Liver (tissue), 9 donors: ENCODE data around the gene PARD3B. TPM values are rescaled to one million over a fixed set of nuclear protein-coding genes. Genes with fewer than 3 reads are reported as not detected.

Experiments
- DNase-seq: peaks from one replicate; pipeline ENCODE4 v3.0.0-alpha.2; 2017; ENCODE audit warnings: low spot score
- H3K27ac ChIP-seq, 2 donors: one replicate each; pipeline ENCODE4 v1.7.0; 2013; ENCODE audit warnings: inconsistent platforms in 2 of 2, low read length in 2 of 2, control low read depth in 1 of 2, low read depth in 1 of 2, mild to moderate bottlenecking in 1 of 2
- H3K27me3 ChIP-seq, 4 donors: one replicate each; pipeline versions ENCODE4 v1.6.1 to v1.7.0; 2013; ENCODE audit warnings: low read length in 3 of 4, inconsistent platforms in 1 of 4, mild to moderate bottlenecking in 1 of 4, moderate library complexity in 1 of 4; ENCODE audit not compliant: control insufficient read depth in 4 of 4, insufficient read depth in 4 of 4
- H3K36me3 ChIP-seq, 4 donors: one replicate each; pipeline versions ENCODE4 v1.6.1 to v1.7.0; 2013; ENCODE audit warnings: low read length in 3 of 4, mild to moderate bottlenecking in 3 of 4, low read depth in 1 of 4, moderate library complexity in 1 of 4; ENCODE audit not compliant: control insufficient read depth in 4 of 4, insufficient read depth in 3 of 4
- H3K4me1 ChIP-seq, 4 donors: one replicate each; pipeline versions ENCODE4 v1.6.1 to v1.7.0; 2013; ENCODE audit warnings: low read length in 3 of 4, mild to moderate bottlenecking in 3 of 4, moderate library complexity in 1 of 4; ENCODE audit not compliant: control insufficient read depth in 4 of 4, insufficient read depth in 4 of 4
- H3K4me3 ChIP-seq, 3 donors: one replicate each; pipeline versions ENCODE4 v1.6.1 to v1.7.0; 2013; ENCODE audit warnings: low read length in 3 of 3, control low read depth in 1 of 3, low read depth in 1 of 3, mild to moderate bottlenecking in 1 of 3
- H3K9ac ChIP-seq, 2 donors: one replicate each; pipeline ENCODE4 v1.7.0; 2013; ENCODE audit warnings: low read length in 2 of 2, mild to moderate bottlenecking in 2 of 2, moderate library complexity in 2 of 2, control low read depth in 1 of 2, low read depth in 1 of 2
- H3K9me3 ChIP-seq, 4 donors: one replicate each; pipeline versions ENCODE4 v1.6.1 to v1.7.0; 2013; ENCODE audit warnings: low read length in 3 of 4; ENCODE audit not compliant: control insufficient read depth in 4 of 4
- ATF3 ChIP-seq: IDR thresholded peaks from 2 replicates; pipeline ENCODE4 v1.6.1; 2016; ENCODE audit warnings: antibody characterized with exemption
- CTCF ChIP-seq: fragments of 150-350 bp; IDR thresholded peaks from 2 replicates; pipeline ENCODE4 v1.5.1; 2017; ENCODE audit warnings: improper control_type of control experiment, low read depth, low read length; ENCODE audit not compliant: missing input control
- EGR1 ChIP-seq, 2 donors: IDR thresholded peaks; 2 replicates each; pipeline ENCODE4 v1.6.1; 2016 to 2018; ENCODE audit warnings: antibody characterized with exemption in 2 of 2, low read depth in 2 of 2
- FOXA2 ChIP-seq: IDR thresholded peaks from 2 replicates; pipeline ENCODE4 v1.6.1; 2016; ENCODE audit warnings: antibody characterized with exemption
- GABPA ChIP-seq, 2 donors: IDR thresholded peaks in 1 of 2; conservative IDR thresholded peaks in 1 of 2; 2 replicates each; pipeline ENCODE4 v1.6.1; 2016; ENCODE audit warnings: antibody characterized with exemption in 2 of 2, mild to moderate bottlenecking in 1 of 2, moderate library complexity in 1 of 2
- HNF4A ChIP-seq, 2 donors: conservative IDR thresholded peaks; 2 replicates each; pipeline ENCODE4 v1.6.1; 2016; ENCODE audit warnings: antibody characterized with exemption in 2 of 2, mild to moderate bottlenecking in 2 of 2
- HNF4G ChIP-seq: IDR thresholded peaks from 2 replicates; pipeline ENCODE4 v1.6.1; 2016; ENCODE audit warnings: antibody characterized with exemption
- JUND ChIP-seq, 2 donors: IDR thresholded peaks; 2 replicates each; pipeline ENCODE4 v1.6.1; 2016; ENCODE audit warnings: antibody characterized with exemption in 2 of 2
- MAX ChIP-seq: IDR thresholded peaks from 2 replicates; pipeline ENCODE4 v1.6.1; 2016; ENCODE audit warnings: antibody characterized with exemption
- NR2F2 ChIP-seq: IDR thresholded peaks from 2 replicates; pipeline ENCODE4 v1.6.1; 2016; ENCODE audit warnings: antibody characterized with exemption
- RAD21 ChIP-seq, 2 donors: IDR thresholded peaks; 2 replicates each; pipeline ENCODE4 v1.6.1; 2016; ENCODE audit warnings: antibody characterized with exemption in 2 of 2, mild to moderate bottlenecking in 2 of 2
- RXRA ChIP-seq, 2 donors: IDR thresholded peaks; 2 replicates each; pipeline ENCODE4 v1.6.1; 2017 to 2018; ENCODE audit warnings: antibody characterized with exemption in 2 of 2, mild to moderate bottlenecking in 1 of 2
- SP1 ChIP-seq: IDR thresholded peaks from 2 replicates; pipeline ENCODE4 v1.6.1; 2018; ENCODE audit warnings: antibody characterized with exemption, mild to moderate bottlenecking
- TAF1 ChIP-seq: conservative IDR thresholded peaks from 2 replicates; pipeline ENCODE4 v1.6.1; 2016; ENCODE audit warnings: antibody characterized with exemption, mild to moderate bottlenecking
- ZBTB33 ChIP-seq: IDR thresholded peaks from 2 replicates; pipeline ENCODE4 v1.6.1; 2016; ENCODE audit warnings: antibody characterized with exemption
- WGBS: extraction: QIAGEN DNeasy Blood & Tissue Kit; methylation state at CpG from one replicate; pipeline ENCODE4 v1.1.7; 2013; 5-methylcytosine and 5-hydroxymethylcytosine counted together
- polyA plus RNA-seq, 2 donors: library from polyadenylated mRNA; stranded (reverse) in 1 of 2; unstranded in 1 of 2; fragments of 200-250 nt in 1 of 2; fragments of >200 nt in 1 of 2; fragmentation: Nextera tagmentation in 1 of 2; extraction: Ambion mirVana in 1 of 2; gene quantifications; one replicate each; pipeline versions ENCODE4 v1.2.1 to v1.2.3, GENCODE V29; 2013 to 2015
- total RNA-seq, 2 donors: library from RNA; depleted of rRNA; stranded (reverse); fragments of >200 nt; gene quantifications; one replicate each; pipeline ENCODE4 v1.2.3, GENCODE V29; 2014
- donor health status: healthy.
- donor health status: healthy.
- donor health status: healthy.
- donor health status: healthy.
- donor health status: healthy.

Gene PARD3B
- total and polyA plus RNA-seq, 4 donors: 1.1 to 10.3 (median 3.7) TPM

GRCh38 chr2:204914708-204915107 is 369.4 kb downstream of the PARD3B start:
- no peaks in the 10 kb centered on the region for H3K27me3 ChIP-seq
- H3K27ac ChIP-seq: no peak overlapping the region
- H3K36me3 ChIP-seq: no peaks in the 10 kb centered on the region
- DNase-seq: no peak
- no peaks in the 10 kb centered on the region for H3K9me3 ChIP-seq
- TF ChIP-seq EGR1 (IDR thresholded peaks at IDR 0.05; ENCODE audit: low read depth in 2 of 2) (no peak), FOXA2 (no peak), JUND (IDR thresholded peaks at IDR 0.05) (no peak), MAX (no peak), CTCF (no peak), RAD21 (IDR thresholded peaks at IDR 0.05) (no peak), SP1 (no peak), TAF1 (no peak), ATF3 (no peak), HNF4G (no peak)
- H3K4me1 ChIP-seq: peaks cover 0 to 1% (median 0%) of the 10 kb centered on the region in 4 donors
- 97% methylated on average over 9 of the region's 9 CpGs for WGBS
- H3K9ac ChIP-seq: no peak overlapping the region
- no peak overlapping the region for H3K4me3 ChIP-seq

- no peak overlapping the region for H3K27ac ChIP-seq
- TF ChIP-seq HNF4G: no peak
- TF ChIP-seq TAF1: no peak
- no peak for TF ChIP-seq CTCF
- no peak for TF ChIP-seq RXRA (IDR thresholded peaks at IDR 0.05)
- no peak for TF ChIP-seq GABPA (IDR thresholded peaks at IDR 0.05 in 1 of 2, conservative IDR thresholded peaks at IDR 0.05 in 1 of 2)
- no peak for TF ChIP-seq RAD21 (IDR thresholded peaks at IDR 0.05)
- TF ChIP-seq EGR1 (IDR thresholded peaks at IDR 0.05; ENCODE audit: low read depth in 2 of 2): no peak
- TF ChIP-seq ZBTB33: no peak
- TF ChIP-seq HNF4A (conservative IDR thresholded peaks at IDR 0.05): no peak
- TF ChIP-seq ATF3: no peak
- TF ChIP-seq JUND (IDR thresholded peaks at IDR 0.05): no peak
- no peak for TF ChIP-seq MAX
- TF ChIP-seq NR2F2: no peak
- TF ChIP-seq SP1: no peak
- no peak overlapping the region for H3K4me3 ChIP-seq
- H3K4me1 ChIP-seq: no peaks in the 10 kb centered on the region
- no peaks in the 10 kb centered on the region for H3K27me3 ChIP-seq
- WGBS: 91% methylated on average over 2 of the region's 2 CpGs
- H3K9ac ChIP-seq: no peak overlapping the region
- no peaks in the 10 kb centered on the region for H3K9me3 ChIP-seq
- DNase-seq: no peak
- no peaks in the 10 kb centered on the region for H3K36me3 ChIP-seq
Measured at GRCh38 chr2:204917089-204917701, 371.9 kb downstream of the PARD3B start.
